IMR-90 (cell line): ENCODE measurements around the gene TEX14. TPM values are rescaled to one million over a fixed set of nuclear protein-coding genes. Genes with fewer than 3 reads are reported as not detected.
"Not testable (repeated sequence)": the region's sequence is repeated elsewhere in the genome, so short reads cannot be mapped to it uniquely, and the experiment has no call there.

ENCODE experiments used
- ATAC-seq: fragments of 200-7000 bp; cut with Tn5 transposase; 2 replicates; pipeline ENCODE4 v1.9.1; 2020; ENCODE audit warnings: low read depth, mild to moderate bottlenecking, moderate library complexity
- BruUV-seq: library from RNA; stranded (reverse); fragments of 400-500 nt; replicated peaks from 2 replicates; lab custom pipeline; 2021; lab: Mats Ljungman, UMichigan
- CTCF ChIA-PET: fragments of 300-600 bp; formaldehyde crosslinking; extraction: SDS; loops from one replicate; lab custom pipeline; 2021; ENCODE audit warnings: antibody characterized with exemption; lab: Yijun Ruan, JAX
- POLR2A ChIA-PET: fragments of 300-600 bp; sonication (Branson Sonifier 250); formaldehyde crosslinking; loops from one replicate; lab custom pipeline; 2022; ENCODE audit warnings: antibody characterized with exemption; ENCODE audit not compliant: unreplicated experiment; lab: Charles Lee
- DNase-seq: peaks from one replicate; pipeline ENCODE4 v3.0.0; 2013
- H2AFZ ChIP-seq: replicated peaks from 2 replicates; pipeline ENCODE3; 2013; ENCODE audit warnings: low read length, mild to moderate bottlenecking; ENCODE audit not compliant: poor library complexity
- H2AK5ac ChIP-seq: 2 replicates; pipeline ENCODE4 v1.6.1; 2013; ENCODE audit warnings: low read depth, low read length, inconsistent platforms
- H2AK9ac ChIP-seq: replicated peaks from 2 replicates; pipeline ENCODE3; 2013; ENCODE audit warnings: mild to moderate bottlenecking, low read depth, low read length, moderate library complexity; ENCODE audit not compliant: poor library complexity
- H2BK120ac ChIP-seq: 2 replicates; pipeline ENCODE4 v1.6.1; 2013; ENCODE audit warnings: low read depth, low read length, inconsistent platforms
- H2BK15ac ChIP-seq: 3 replicates; pipeline ENCODE4 v1.6.1; 2013; ENCODE audit warnings: low read depth, low read length, inconsistent platforms
- H2BK20ac ChIP-seq: 2 replicates; pipeline ENCODE4 v1.6.1; 2013; ENCODE audit warnings: low read depth, mild to moderate bottlenecking, inconsistent platforms, low read length, moderate library complexity
- H2BK5ac ChIP-seq: 2 replicates; pipeline ENCODE4 v1.6.1; 2013; ENCODE audit warnings: mild to moderate bottlenecking, low read depth, low read length, inconsistent platforms; ENCODE audit not compliant: poor library complexity, severe bottlenecking
- H3K14ac ChIP-seq: replicated peaks from 2 replicates; pipeline ENCODE4 v1.6.1; 2013; ENCODE audit warnings: low read depth, low read length, inconsistent platforms
- H3K18ac ChIP-seq: 2 replicates; pipeline ENCODE4 v1.6.1; 2013; ENCODE audit warnings: low read depth, low read length, control low read depth
- H3K23ac ChIP-seq: 2 replicates; pipeline ENCODE4 v1.6.1; 2013; ENCODE audit warnings: low read depth, low read length, inconsistent platforms
- H3K27ac ChIP-seq: 2 replicates; pipeline ENCODE4 v1.5.1; 2013; ENCODE audit warnings: mild to moderate bottlenecking, control low read depth, low read length; ENCODE audit not compliant: insufficient read depth
- H3K27me3 ChIP-seq: 2 replicates; pipeline ENCODE4 v1.6.1; 2013; ENCODE audit warnings: low read length; ENCODE audit not compliant: control insufficient read depth, insufficient read depth
- H3K36me3 ChIP-seq: 2 replicates; pipeline ENCODE4 v1.6.1; 2013; ENCODE audit warnings: low read length, mixed read lengths; ENCODE audit not compliant: control insufficient read depth, insufficient read depth
- H3K4ac ChIP-seq: 2 replicates; pipeline ENCODE4 v1.6.1; 2013; ENCODE audit warnings: low read depth, low read length, inconsistent platforms
- H3K4me1 ChIP-seq: 2 replicates; pipeline ENCODE4 v1.6.1; 2013; ENCODE audit warnings: low read length, mixed read lengths; ENCODE audit not compliant: control insufficient read depth, insufficient read depth
- H3K4me2 ChIP-seq: 2 replicates; pipeline ENCODE4 v1.6.1; 2013; ENCODE audit warnings: low read depth, mild to moderate bottlenecking, control low read depth, low read length, moderate library complexity
- H3K4me3 ChIP-seq: 2 replicates; pipeline ENCODE4 v1.5.1; 2013; ENCODE audit warnings: low read depth, mild to moderate bottlenecking, control low read depth, low read length, moderate library complexity; ENCODE audit not compliant: insufficient read depth
- H3K56ac ChIP-seq: 2 replicates; pipeline ENCODE4 v1.6.1; 2013; ENCODE audit warnings: low read length, inconsistent platforms; ENCODE audit not compliant: insufficient read depth; ENCODE audit errors: extremely low read depth
- H3K79me1 ChIP-seq, 2 experiments: 2 replicates each; pipeline ENCODE4 v1.6.1; 2013; ENCODE audit warnings: low read length in 2 of 2, inconsistent platforms in 1 of 2, low read depth in 1 of 2
- H3K9ac ChIP-seq: 2 replicates; pipeline ENCODE4 v1.6.1; 2013; ENCODE audit warnings: low read depth, low read length, control low read depth
- H3K9me1 ChIP-seq: 2 replicates; pipeline ENCODE4 v1.6.1; 2013; ENCODE audit warnings: low read length, inconsistent platforms; ENCODE audit not compliant: insufficient read depth
- H3K9me3 ChIP-seq: 2 replicates; pipeline ENCODE4 v1.6.1; 2013; ENCODE audit warnings: low read length; ENCODE audit not compliant: control insufficient read depth, insufficient read depth
- H4K20me1 ChIP-seq: 2 replicates; pipeline ENCODE4 v1.6.1; 2013; ENCODE audit warnings: low read length, inconsistent platforms; ENCODE audit not compliant: insufficient read depth
- H4K5ac ChIP-seq: 2 replicates; pipeline ENCODE4 v1.6.1; 2013; ENCODE audit warnings: mild to moderate bottlenecking, low read depth, low read length, control low read depth
- H4K8ac ChIP-seq, 2 experiments: 2 replicates each; pipeline ENCODE4 v1.6.1; 2013; ENCODE audit warnings: low read depth in 2 of 2, low read length in 2 of 2, control low read depth in 1 of 2, inconsistent platforms in 1 of 2
- H4K91ac ChIP-seq: 2 replicates; pipeline ENCODE4 v1.6.1; 2013; ENCODE audit warnings: low read depth, low read length, inconsistent platforms; ENCODE audit not compliant: insufficient read depth
- CTCF ChIP-seq: conservative IDR thresholded peaks from 2 replicates; pipeline ENCODE4 v1.5.1; 2012; ENCODE audit warnings: mild to moderate bottlenecking, low read depth, low read length, improper control_type of control experiment
- NFE2L2 ChIP-seq: fragments of 150-350 bp; IDR thresholded peaks from 2 replicates; pipeline ENCODE4 v1.6.1; 2016; ENCODE audit warnings: low read depth, mild to moderate bottlenecking, low read length
- WGBS, 2 experiments: methylation state at CpG; one replicate each; pipeline versions ENCODE4 v1.1.5 to v1.1.7; 2013; ENCODE audit warnings: missing lambda C conversion rate in 2 of 2; ENCODE audit not compliant: insufficient read length in 1 of 2; ENCODE audit errors: extremely low coverage in 2 of 2; 5-methylcytosine and 5-hydroxymethylcytosine counted together
- dilution Hi-C: fragments of 300-500 bp; cut with HindIII; formaldehyde crosslinking; loops from one replicate; pipeline ENCODE4 v1.14.3; 2018; ENCODE audit warnings: low sequenced_read_pairs; ENCODE audit not compliant: unreplicated experiment
- in situ Hi-C: fragments of 300-500 bp; cut with MboI; formaldehyde crosslinking; loops from 3 replicates; pipeline ENCODE4 v1.14.3; 2019; ENCODE audit warnings: low sequenced_read_pairs, inconsistent platforms, mixed read lengths
- intact Hi-C: fragments of 100-400 bp; cut with micrococcal nuclease; formaldehyde crosslinking; loops from 2 replicates; pipeline ENCODE4 v1.10.0; 2022
- polyA plus RNA-seq, 3 experiments: library from polyadenylated mRNA; depleted of rRNA; stranded (reverse); fragments of >200 nt; gene quantifications; 2 replicates each; pipeline ENCODE4 v1.2.3, GENCODE V29; 2012; ENCODE audit warnings: low replicate concordance in 1 of 3
- total RNA-seq: library from RNA; depleted of rRNA; stranded (reverse); fragments of >200 nt; gene quantifications from 2 replicates; pipeline ENCODE4 v1.2.3, GENCODE V29; 2012

The TEX14 gene
- total and polyA plus RNA-seq, 2 of the 4 experiments (the other 2 are of a cell fraction), result not detected

GRCh38 chr17:58556833-58557250, 135.0 kb downstream of the TEX14 start:
- no peak overlapping the region for H3K4me2 ChIP-seq
- H3K4me1 ChIP-seq, result no peaks in the 10 kb centered on the region
- H4K5ac ChIP-seq, result no peak overlapping the region
- intact Hi-C loops, result no loop called here
- no peak overlapping the region for H2BK120ac ChIP-seq
- H2AFZ ChIP-seq, result no peak overlapping the region
- no peak overlapping the region for H3K14ac ChIP-seq
- no peak overlapping the region for H3K9ac ChIP-seq
- ChIA-PET CTCF (interaction anchor here (1.0 to 1.1 kb wide), 2 partner anchors 15 to 31 kb away, joined by 3 to 4 read pairs; no protein-coding TSS in a partner anchor), POLR2A (no interaction called here)
- BruUV-seq, result no TSS peak
- no peak overlapping the region for H2AK5ac ChIP-seq
- no CpG with 5 or more reads among the region's 5 CpGs for WGBS, 2 experiments
- H3K18ac ChIP-seq, result no peak overlapping the region
- H2BK5ac ChIP-seq, result no peak overlapping the region
- H4K8ac ChIP-seq, result no peak overlapping the region
- no peak overlapping the region for H3K27ac ChIP-seq
- no peak overlapping the region for H3K4me3 ChIP-seq
- H3K79me1 ChIP-seq, result no peaks in the 10 kb centered on the region
- DNase-seq, result no peak
- no peak overlapping the region for H3K4ac ChIP-seq
- no peaks in the 10 kb centered on the region for H3K9me1 ChIP-seq
- no peak overlapping the region for H4K91ac ChIP-seq
- H3K23ac ChIP-seq, result no peak overlapping the region
- no peak overlapping the region for H2BK15ac ChIP-seq
- TF ChIP-seq CTCF (no peak), NFE2L2 (no peak)
- in situ Hi-C loops, result no loop called here
- H2BK20ac ChIP-seq, result no peak overlapping the region
- peaks cover 12% of the 10 kb centered on the region for H3K27me3 ChIP-seq
- no peak overlapping the region for H2AK9ac ChIP-seq
- H3K36me3 ChIP-seq, result no peaks in the 10 kb centered on the region
- H3K9me3 ChIP-seq, result no peaks in the 10 kb centered on the region
- H3K56ac ChIP-seq, result no peak overlapping the region
- no peak for ATAC-seq
- H4K20me1 ChIP-seq, result no peaks in the 10 kb centered on the region
- dilution Hi-C loops, result no loop called here

DNA sequence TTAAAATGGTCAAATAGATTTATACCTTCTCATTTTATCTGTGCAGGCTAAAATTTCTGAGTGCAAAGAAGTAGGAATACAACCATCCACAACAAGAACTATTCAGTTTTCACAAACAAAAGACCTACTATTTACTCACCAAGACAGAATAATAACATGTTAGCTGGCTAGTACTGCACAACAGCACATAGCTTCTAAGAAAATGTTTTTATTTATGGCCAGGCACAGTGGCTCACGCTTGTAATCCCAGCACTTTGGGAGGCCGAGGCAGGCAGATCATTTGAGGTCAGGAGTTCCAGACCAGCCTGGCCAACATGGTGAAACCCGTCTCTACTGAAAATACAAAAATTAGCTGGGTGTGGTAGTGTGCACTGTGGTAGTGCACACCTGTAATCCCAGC, 136.7 kb downstream of the TEX14 start:
- H3K56ac ChIP-seq, H3K9me1 ChIP-seq, H3K79me1 ChIP-seq, POLR2A ChIA-PET, intact Hi-C loops, H3K4me1 ChIP-seq, BruUV-seq, H3K36me3 ChIP-seq, H2BK5ac ChIP-seq, H4K8ac ChIP-seq, in situ Hi-C loops, dilution Hi-C loops, H3K27me3 ChIP-seq, CTCF ChIA-PET, DNase-seq, H2AK5ac ChIP-seq, H3K27ac ChIP-seq, H3K4me2 ChIP-seq, H3K4me3 ChIP-seq, H3K18ac ChIP-seq, H4K91ac ChIP-seq, H4K20me1 ChIP-seq, H2BK20ac ChIP-seq, H4K5ac ChIP-seq, H3K23ac ChIP-seq, H3K14ac ChIP-seq, H2AK9ac ChIP-seq, H3K4ac ChIP-seq, H2BK120ac ChIP-seq, H2BK15ac ChIP-seq, H3K9ac ChIP-seq, ATAC-seq, H3K9me3 ChIP-seq, H2AFZ ChIP-seq: not testable (repeated sequence)
- 73% methylated on average over 2 of the region's 3 CpGs; no CpG with 5 or more reads in 1 of the 2 experiments for WGBS, 2 experiments
